ENCODE measurements around the gene CREB5. TPM values are rescaled to one million over a fixed set of nuclear protein-coding genes. Genes with fewer than 3 reads are reported as not detected.
"Not testable (repeated sequence)": the region's sequence is repeated elsewhere in the genome, so short reads cannot be mapped to it uniquely, and the experiment has no call there.

Gene CREB5
- total RNA-seq, 8 experiments from 2014 or later: 3.9 to 36.6 (median 12.8) TPM

DNA sequence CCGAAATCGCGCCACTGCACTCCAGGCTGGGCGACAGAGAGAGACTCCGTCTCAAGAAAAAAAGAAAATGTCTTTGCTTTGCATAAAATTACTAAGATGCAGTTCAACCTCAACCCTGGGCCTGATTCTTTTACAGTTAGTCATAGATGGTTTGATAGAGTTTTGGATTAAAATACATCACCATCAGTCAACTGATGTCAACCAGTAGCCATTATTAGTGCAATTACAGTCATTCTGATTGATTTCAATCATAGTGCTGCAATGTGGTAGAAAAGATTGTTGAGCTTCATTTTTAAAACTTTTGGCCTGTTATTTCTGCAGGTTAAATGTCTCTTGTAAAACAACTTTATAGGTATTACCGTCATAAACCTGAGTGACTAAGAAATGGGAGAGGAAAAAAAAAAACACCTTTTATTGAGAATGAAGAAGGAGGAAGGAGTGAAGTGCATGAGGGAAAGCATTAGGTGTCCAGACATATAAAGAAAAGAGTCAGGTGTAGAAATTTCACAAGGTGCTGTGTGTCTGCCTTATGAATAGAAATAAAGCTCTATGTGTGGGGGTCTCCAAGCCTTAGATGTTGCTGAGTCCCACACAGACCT, 395.2 kb downstream of the CREB5 start:
- Histone ChIP-seq H3K4me3 (no peak overlapping the region), H3K4me1 (replicated peaks in 1 of 2) (no peaks in the 10 kb centered on the region), H3K27ac (no peak overlapping the region)
- 80 to 100% (median 100%) methylated on average over 1 to 6 of the region's 6 CpGs for WGBS, 10 experiments
- no peak for ATAC-seq (replicated peaks in 6 of 8)
- in situ Hi-C loops (cut with MboI; ENCODE audit: low pct_unique_long_range_greater_than_20kb in 2 of 9, low sequenced_read_pairs in 9 of 9, unreplicated experiment in 9 of 9): no loop called here

DNA sequence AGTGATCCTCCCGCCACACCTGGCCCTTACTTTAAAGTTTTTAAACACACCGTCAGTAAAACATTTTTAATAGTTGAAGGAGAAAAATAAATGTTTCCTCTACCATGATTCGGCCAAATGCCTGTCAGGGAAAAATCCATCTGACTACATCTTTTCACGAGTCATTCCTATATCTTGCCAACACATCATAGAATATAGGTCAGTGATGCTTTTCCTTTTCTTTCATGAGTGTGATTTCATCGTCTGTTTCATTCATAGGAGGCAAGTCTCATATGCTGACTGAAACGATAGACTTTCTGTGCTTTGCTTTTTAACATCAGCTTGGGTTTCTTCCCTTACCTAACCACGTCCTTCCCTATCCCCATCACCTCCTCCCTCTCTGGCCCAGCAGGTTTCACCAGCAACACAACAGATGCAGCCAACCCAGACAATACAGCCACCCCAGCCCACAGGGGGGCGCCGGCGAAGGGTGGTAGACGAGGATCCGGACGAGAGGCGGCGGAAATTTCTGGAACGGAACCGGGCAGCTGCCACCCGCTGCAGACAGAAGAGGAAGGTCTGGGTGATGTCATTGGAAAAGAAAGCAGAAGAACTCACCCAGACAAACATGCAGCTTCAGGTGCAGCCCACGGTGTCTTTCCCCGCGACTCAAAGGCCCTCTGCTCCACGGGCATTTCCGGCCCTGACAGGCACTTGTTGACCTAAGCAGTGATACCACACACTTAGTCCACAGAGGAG, 396.6 kb downstream of the CREB5 start:
- no peak overlapping the region for H3K27ac ChIP-seq
- no peaks in the 10 kb centered on the region for H3K4me1 ChIP-seq (replicated peaks in 1 of 2)
- WGBS, 10 experiments: 58 to 100% (median 88%) methylated on average over 1 to 22 of the region's 23 CpGs
- peak in 1 of 8 experiments; percentile 23 for ATAC-seq (replicated peaks in 6 of 8)
- in situ Hi-C loops (cut with MboI; ENCODE audit: low pct_unique_long_range_greater_than_20kb in 2 of 9, low sequenced_read_pairs in 9 of 9, unreplicated experiment in 9 of 9): no loop called here
- H3K4me3 ChIP-seq: no peak overlapping the region

DNA sequence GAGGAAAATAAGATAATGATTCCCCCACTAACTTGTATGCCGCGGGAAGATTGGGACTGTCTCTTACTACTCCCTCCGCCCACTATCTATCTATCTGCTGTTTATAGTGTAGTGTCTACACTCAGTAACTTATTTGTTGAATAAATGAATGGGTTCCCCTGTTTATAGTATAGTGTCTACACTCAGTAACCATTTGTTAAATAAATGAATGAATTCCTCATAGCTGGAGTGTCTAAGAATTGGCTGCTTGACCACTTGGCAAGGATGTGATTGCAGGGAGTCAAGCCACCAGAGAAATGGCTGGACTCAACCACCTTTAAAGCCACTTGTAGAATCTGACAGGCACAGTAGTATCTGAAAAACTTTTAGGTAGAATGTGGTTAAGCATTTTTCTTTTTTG, 398.7 kb downstream of the CREB5 start:
- no peak for ATAC-seq (replicated peaks in 6 of 8)
- no peak overlapping the region for H3K4me3 ChIP-seq
- in situ Hi-C loops (cut with MboI; ENCODE audit: low pct_unique_long_range_greater_than_20kb in 2 of 9, low sequenced_read_pairs in 9 of 9, unreplicated experiment in 9 of 9): no loop called here
- H3K4me1 ChIP-seq (replicated peaks in 1 of 2): no peaks in the 10 kb centered on the region
- H3K27ac ChIP-seq: no peak overlapping the region
- WGBS, 10 experiments: 93 to 100% (median 98%) methylated on average over 3 of the region's 3 CpGs; no CpG with 5 or more reads in 4 of the 10 experiments

DNA sequence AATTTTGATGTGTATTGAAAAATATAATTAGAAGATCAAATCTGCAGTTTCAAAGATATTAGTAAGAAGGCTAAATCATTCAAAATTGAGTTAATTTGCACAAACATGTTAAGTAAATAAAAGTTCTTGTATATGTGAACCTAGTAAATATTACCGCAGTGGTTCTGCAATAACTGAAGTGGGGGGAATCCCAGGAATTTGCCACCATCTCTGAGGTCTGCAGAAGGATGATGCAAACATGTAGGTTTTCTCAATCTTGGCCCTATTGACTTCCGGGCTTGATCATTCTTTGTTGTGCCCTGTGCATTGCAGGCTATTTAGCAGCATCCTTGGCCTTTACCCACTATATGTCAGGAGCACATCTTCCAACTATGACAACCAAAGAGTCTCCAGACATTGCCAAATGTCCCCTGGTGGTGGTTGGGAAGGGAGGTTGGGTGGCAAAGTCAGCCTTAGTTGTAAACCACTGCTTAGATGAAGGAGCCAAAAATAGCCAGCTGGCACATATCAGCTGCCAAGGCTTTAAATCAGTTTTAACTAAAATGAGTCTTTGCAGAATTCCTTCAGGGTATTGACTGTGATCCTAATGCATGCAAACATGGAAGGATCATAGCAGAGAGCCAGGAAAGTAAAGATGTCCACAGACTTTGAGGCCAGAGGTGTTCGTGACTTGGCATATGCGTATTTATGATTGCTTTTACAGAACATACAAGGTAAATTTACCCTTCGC, 399.5 kb downstream of the CREB5 start:
- 39 to 100% (median 91%) methylated on average over 1 to 5 of the region's 5 CpGs for WGBS, 10 experiments

DNA sequence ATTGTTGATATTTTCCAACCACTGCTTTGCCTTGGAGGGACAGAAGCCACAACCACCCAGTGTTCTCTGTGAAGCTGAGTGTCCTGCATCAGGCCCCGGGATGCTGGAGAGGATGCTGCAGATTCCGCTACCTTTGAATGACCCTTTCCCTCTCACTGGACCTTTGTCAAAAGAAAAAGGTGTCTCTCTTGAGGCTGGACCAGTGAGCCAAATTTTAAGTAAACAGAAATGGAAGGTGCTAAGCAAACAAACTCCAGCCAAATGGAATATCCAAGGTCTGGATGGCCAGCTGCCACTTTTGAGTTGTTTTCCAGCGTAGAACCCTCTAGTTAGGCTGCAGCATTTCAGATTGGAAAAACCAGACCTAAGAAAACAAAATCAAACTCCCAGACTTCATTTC, 400.3 kb downstream of the CREB5 start:
- Histone ChIP-seq H3K27ac (no peak overlapping the region), H3K4me3 (no peak overlapping the region), H3K4me1 (replicated peaks in 1 of 2) (no peaks in the 10 kb centered on the region)
- in situ Hi-C loops (cut with MboI; ENCODE audit: low pct_unique_long_range_greater_than_20kb in 2 of 9, low sequenced_read_pairs in 9 of 9, unreplicated experiment in 9 of 9): no loop called here
- 96 to 100% (median 100%) methylated on average over 1 to 3 of the region's 3 CpGs; no CpG with 5 or more reads in 5 of the 10 experiments for WGBS, 10 experiments
- no peak for ATAC-seq (replicated peaks in 6 of 8)

More for the DNA sequence above, 399.5 kb downstream of the CREB5 start:
- Histone ChIP-seq H3K27ac (no peak overlapping the region), H3K4me3 (no peak overlapping the region), H3K4me1 (replicated peaks in 1 of 2) (no peaks in the 10 kb centered on the region)
- ATAC-seq (replicated peaks in 6 of 8): peak in 1 of 8 experiments; percentile 32
- in situ Hi-C loops (cut with MboI; ENCODE audit: low pct_unique_long_range_greater_than_20kb in 2 of 9, low sequenced_read_pairs in 9 of 9, unreplicated experiment in 9 of 9): no loop called here

GRCh38 chr7:28813243-28813962, 401.1 kb downstream of the CREB5 start:
- ATAC-seq (replicated peaks in 6 of 8): no peak
- H3K4me3 ChIP-seq: no peak overlapping the region

GRCh38 chr7:28815369-28815927, 403.1 kb downstream of the CREB5 start:
- 20 to 100% (median 85%) methylated on average over 1 of the region's 1 CpG; no CpG with 5 or more reads in 2 of the 10 experiments for WGBS, 10 experiments
- Histone ChIP-seq H3K4me3 (no peak overlapping the region), H3K4me1 (replicated peaks in 1 of 2) (no peaks in the 10 kb centered on the region), H3K27ac (no peak overlapping the region)
- no peak for ATAC-seq (replicated peaks in 6 of 8)
- in situ Hi-C loops (cut with MboI; ENCODE audit: low pct_unique_long_range_greater_than_20kb in 2 of 9, low sequenced_read_pairs in 9 of 9, unreplicated experiment in 9 of 9): no loop called here

More at GRCh38 chr7:28813243-28813962, 401.1 kb downstream of the CREB5 start:
- Histone ChIP-seq H3K4me1 (replicated peaks in 1 of 2) (no peaks in the 10 kb centered on the region), H3K27ac (no peak overlapping the region)
- in situ Hi-C loops (cut with MboI; ENCODE audit: low pct_unique_long_range_greater_than_20kb in 2 of 9, low sequenced_read_pairs in 9 of 9, unreplicated experiment in 9 of 9): no loop called here
- WGBS, 10 experiments: 50 to 84% (median 80%) methylated on average over 1 to 6 of the region's 6 CpGs; no CpG with 5 or more reads in 1 of the 10 experiments

GRCh38 chr7:28815928-28816373, 403.6 kb downstream of the CREB5 start:
- ATAC-seq (replicated peaks in 6 of 8): no peak
- peaks cover 3 to 4% of the 10 kb centered on the region in 2 donors for H3K4me1 ChIP-seq (replicated peaks in 1 of 2)
- 43 to 100% (median 70%) methylated on average over 1 to 2 of the region's 2 CpGs for WGBS, 10 experiments
- no peak overlapping the region for H3K4me3 ChIP-seq
- in situ Hi-C loops (cut with MboI; ENCODE audit: low pct_unique_long_range_greater_than_20kb in 2 of 9, low sequenced_read_pairs in 9 of 9, unreplicated experiment in 9 of 9): no loop called here
- no peak overlapping the region for H3K27ac ChIP-seq

DNA sequence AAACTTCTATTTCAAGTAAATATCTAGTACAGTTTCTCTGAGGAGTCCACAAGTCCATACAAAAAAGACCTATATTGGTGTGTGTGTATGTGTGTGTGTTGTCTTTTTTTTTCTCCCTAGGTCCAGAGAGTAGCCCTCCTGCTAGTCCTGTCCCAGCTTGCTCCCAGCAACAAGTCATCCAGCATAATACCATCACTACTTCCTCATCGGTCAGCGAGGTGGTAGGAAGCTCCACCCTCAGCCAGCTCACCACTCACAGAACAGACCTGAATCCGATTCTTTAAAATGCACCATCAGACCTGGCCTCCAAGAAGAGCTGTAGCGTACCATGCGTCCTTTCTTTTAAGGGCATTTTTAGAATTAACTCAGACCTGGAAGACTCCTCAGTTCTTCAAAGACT, 406.7 kb downstream of the CREB5 start:
- peaks cover 17 to 31% of the 10 kb centered on the region in 2 donors for H3K4me1 ChIP-seq (replicated peaks in 1 of 2)
- no peak overlapping the region for H3K27ac ChIP-seq
- 39 to 100% (median 89%) methylated on average over 2 to 5 of the region's 5 CpGs; no CpG with 5 or more reads in 2 of the 10 experiments for WGBS, 10 experiments
- no peak for ATAC-seq (replicated peaks in 6 of 8)
- in situ Hi-C loops (cut with MboI; ENCODE audit: low pct_unique_long_range_greater_than_20kb in 2 of 9, low sequenced_read_pairs in 9 of 9, unreplicated experiment in 9 of 9): no loop called here
- no peak overlapping the region for H3K4me3 ChIP-seq

DNA sequence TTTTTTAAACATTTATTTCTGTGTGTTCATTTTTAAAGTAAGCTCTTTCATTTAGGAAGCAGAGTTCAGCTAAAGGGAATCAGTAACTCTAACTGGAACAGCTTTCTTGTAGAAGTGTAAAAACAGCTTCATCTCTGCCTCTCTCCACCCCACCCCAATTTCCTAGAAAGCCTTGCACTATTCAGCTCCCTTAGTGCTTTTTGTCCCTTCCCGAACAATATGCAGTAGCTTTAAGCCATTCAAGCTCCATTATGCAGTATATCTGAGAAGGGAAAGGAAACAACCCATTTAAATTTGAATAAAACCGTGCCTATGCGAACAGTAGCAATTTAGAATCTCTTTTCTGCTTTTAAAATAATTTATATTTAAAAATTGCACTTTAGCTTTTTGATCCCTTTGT, 411.3 kb downstream of the CREB5 start:
- peaks cover 17 to 39% of the 10 kb centered on the region in 2 donors for H3K4me1 ChIP-seq (replicated peaks in 1 of 2)
- H3K27ac ChIP-seq: no peak overlapping the region
- H3K4me3 ChIP-seq: no peak overlapping the region
- ATAC-seq (replicated peaks in 6 of 8): peak in 6 of 8 experiments; percentile 28 to 65 (median 41)
- in situ Hi-C loops (cut with MboI; ENCODE audit: low pct_unique_long_range_greater_than_20kb in 2 of 9, low sequenced_read_pairs in 9 of 9, unreplicated experiment in 9 of 9): no loop called here
- WGBS, 10 experiments: 0 to 90% (median 28%) methylated on average over 1 to 3 of the region's 3 CpGs

DNA sequence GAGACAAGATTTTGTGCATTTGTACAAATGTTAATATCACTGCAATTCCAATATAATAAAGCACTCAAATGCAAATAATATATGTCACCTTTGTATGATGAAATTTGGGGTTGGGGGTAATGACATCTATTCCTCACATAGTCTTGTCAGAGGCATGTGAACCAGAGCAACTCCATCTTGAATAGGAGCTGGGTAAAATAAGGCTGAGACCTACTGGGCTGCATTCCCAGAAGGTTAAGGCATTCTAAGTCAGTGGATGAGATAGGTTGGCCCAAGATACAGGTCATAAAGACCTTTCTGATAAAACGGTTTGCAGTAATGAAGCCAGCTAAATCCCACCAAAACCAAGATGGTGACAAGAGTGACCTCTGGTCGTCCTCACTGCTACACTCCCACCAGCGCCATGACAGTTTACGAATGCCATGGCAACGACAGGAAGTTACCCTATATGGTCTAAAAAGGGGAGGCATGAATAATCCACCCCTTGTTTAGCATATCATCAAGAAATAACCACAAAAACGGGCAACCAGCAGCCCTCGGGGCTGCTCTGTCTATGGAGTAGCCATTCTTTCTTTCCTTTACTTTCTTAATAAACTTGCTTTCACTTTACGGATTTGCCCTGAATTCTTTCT, 413.6 kb downstream of the CREB5 start:
- 79 to 100% (median 97%) methylated on average over 1 to 6 of the region's 8 CpGs; no CpG with 5 or more reads in 3 of the 10 experiments for WGBS, 10 experiments
- H3K4me3 ChIP-seq; in situ Hi-C loops (cut with MboI; ENCODE audit: low pct_unique_long_range_greater_than_20kb in 2 of 9, low sequenced_read_pairs in 9 of 9, unreplicated experiment in 9 of 9); ATAC-seq (replicated peaks in 6 of 8); H3K27ac ChIP-seq: not testable (repeated sequence)
- H3K4me1 ChIP-seq (replicated peaks in 1 of 2): peaks cover 13 to 42% of the 10 kb centered on the region in 2 donors

DNA sequence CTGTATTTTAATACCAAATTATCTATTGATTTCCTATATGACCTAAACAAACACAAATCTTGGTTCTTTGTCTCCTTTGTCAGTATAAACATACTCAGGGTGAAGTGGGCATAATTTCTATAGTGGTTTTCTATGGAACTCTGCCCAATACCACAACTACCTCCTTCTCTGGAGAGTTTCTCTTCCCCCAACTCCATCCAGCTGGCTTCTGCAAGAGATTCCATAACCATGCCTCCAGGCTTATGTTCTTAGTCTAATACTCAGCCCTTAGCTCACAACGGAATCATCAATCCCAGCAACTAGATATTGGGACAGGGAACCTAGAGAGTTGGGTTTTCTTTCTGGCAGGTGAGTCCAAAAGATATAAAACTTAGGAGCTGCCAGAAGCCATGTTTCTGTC, 418.5 kb downstream of the CREB5 start:
- in situ Hi-C loops (cut with MboI; ENCODE audit: low pct_unique_long_range_greater_than_20kb in 2 of 9, low sequenced_read_pairs in 9 of 9, unreplicated experiment in 9 of 9): no loop called here
- ATAC-seq (replicated peaks in 6 of 8): peak in 1 of 8 experiments; percentile 30
- H3K4me1 ChIP-seq (replicated peaks in 1 of 2): peaks cover 0 to 14% of the 10 kb centered on the region in 2 donors
- H3K27ac ChIP-seq: no peak overlapping the region
- H3K4me3 ChIP-seq: no peak overlapping the region
- 0 to 100% (median 49%) methylated on average over 1 of the region's 1 CpG; no CpG with 5 or more reads in 2 of the 10 experiments for WGBS, 10 experiments

Measured in motor neuron (in vitro differentiated cells).